Amniotic stem cell (primary cell): ENCODE data around the gene COQ10A.
A peak's percentile ranks its signal among the peaks of the same experiment; 100 is the strongest.
"Not testable (repeated sequence)": the region's sequence is repeated elsewhere in the genome, so short reads cannot be mapped to it uniquely, and the experiment has no call there.

Source experiments
- DNase-seq: peaks from one replicate; lab custom pipeline; 2025; lab: John Stamatoyannopoulos, UW

COQ10A gene

DNA sequence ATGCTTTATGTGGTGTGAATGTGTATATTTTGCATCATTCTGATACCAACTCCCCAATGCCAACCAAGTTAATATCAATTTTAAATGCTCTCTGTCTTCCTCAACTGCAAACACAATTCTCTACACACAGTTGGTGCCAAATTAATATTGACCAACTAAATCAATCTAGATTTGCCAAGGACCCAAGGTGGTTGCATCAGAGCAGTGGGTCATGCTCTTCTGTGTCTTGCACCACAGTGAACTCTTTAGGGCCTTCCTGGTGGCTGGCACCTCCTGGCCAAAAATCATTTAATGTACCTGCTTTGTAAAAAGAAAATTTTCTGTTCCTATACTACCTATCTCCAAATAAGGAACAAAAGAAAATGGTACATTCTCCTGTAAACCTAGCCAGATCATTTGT is 14.1 kb downstream of the COQ10A start:
- no peak for DNase-seq

DNA sequence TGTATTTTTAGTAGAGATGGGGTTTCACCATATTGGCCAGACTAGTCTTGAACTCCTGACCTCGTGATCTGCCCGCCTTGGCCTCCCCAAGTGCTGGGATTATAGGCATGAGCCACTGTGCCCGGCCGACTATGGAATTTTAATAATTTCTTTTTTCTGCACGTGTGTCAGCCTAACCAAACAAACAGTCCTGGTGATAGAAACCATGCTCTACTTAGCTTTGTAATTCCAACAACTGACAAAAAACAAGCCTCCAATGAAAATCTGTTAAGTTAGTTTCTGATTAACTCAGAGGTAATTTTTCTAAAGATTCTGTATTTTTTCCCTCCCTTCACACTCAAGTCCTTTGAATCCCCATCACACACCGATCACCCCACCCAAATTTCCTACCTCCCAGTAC is 15.3 kb downstream of the COQ10A start:
- no peak for DNase-seq

DNA sequence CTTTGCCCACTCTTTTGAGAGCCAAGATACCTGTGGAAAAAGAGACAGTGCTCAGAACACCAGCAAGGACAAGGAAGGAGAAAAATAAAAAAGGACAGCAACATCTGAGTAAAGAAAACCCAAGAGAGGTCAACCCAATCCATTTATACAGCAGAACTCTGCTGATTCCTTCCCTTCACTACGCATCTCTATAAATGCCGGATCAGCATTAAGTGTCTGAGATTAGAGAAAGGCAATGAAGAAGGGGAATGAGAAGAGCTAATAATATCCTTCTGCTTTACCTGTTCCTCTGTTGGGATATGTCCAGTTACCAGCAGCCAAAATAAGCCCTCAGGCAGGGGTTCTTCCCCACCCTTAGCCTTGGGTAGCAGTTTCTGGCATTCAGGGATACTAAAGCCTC is 15.8 kb downstream of the COQ10A start:
- no peak for DNase-seq

DNA sequence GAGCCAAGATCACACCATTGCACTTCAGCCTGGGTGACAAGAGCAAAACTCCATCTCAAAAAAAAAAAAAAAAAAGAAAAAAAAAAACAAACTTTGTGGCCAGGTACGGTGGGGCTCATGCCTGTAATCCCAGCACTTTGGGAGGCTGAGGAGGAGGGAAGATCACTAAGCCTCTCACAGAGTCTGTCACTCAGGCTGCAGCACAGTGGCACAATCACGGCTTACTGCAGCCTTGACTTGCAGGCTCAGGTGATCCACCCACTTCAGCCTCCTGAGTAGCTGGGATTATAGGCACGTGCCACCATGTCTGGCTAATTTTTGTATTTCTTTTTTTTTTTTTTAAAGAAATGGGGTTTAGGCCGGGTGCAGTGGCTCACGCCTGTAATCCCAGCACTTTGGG is 17.5 kb downstream of the COQ10A start:
- not testable (repeated sequence) for DNase-seq

DNA sequence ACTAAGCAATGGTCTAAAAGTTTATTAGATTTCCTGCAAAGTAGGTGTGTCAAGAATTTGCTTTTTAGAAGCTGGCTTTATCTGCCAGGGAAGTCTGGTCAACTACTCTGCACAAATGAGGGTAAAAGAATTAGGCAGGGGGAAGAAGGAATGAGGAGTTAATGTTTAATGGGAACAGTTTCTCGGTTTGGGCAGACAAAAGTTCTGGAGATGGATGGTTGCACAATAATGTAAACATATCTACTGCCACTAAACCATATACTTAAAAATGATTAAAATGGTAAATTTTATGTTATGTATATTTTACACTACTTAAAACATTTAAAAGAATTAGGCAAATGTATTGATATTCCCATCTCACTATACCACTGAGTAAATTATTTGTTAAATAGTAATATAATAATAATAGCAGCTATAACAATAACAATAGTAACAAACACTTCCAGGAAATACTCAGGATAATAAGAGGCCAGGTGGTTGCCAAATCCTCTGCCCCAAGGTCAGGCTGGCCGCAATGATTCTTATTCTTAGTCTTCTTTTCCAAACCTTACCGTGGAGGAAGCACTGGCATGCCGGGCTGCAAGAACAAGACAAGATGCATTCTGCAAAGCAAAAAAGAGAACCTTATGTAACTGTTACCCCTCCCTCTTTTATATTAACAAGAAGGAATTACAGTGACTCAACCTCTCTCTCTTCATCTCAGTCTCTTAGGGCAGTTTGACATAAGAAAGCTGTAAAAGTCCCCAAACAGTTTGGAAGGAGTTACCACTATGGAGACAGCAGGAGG is 19.5 kb downstream of the COQ10A start:
- DNase-seq: no peak

DNA sequence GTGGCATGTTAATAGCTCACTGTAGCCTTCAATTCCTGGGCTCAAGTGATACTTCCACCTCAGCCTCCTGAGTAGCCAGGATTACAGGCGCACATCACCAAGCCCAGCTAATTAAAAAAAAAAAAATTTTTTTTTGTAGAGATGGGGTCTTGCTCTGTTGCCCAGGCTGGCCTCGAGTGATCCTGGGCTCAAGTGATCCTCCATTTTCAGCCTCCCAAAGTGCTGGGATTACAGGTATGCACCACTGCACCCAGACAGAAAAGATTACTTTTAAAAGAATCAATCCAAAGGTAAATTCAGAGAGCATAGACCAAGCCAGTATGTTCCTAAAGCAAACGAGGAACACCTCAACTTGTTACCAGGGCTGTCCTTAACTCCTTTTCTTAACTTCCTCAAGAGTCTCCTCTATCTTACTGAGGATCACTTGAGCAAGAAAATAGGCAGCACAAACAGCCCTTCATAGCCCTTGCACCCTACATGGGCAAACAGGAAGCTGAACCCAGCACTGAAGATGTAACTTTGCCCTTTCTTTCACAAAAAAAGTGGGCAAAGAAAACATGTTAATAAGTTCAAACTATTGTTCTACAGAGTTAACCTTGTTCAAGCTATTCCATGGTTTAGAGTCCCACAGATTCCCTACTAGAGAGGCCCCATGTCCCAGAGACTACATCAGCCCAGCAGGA is 22.1 kb downstream of the COQ10A start:
- no peak for DNase-seq

DNA sequence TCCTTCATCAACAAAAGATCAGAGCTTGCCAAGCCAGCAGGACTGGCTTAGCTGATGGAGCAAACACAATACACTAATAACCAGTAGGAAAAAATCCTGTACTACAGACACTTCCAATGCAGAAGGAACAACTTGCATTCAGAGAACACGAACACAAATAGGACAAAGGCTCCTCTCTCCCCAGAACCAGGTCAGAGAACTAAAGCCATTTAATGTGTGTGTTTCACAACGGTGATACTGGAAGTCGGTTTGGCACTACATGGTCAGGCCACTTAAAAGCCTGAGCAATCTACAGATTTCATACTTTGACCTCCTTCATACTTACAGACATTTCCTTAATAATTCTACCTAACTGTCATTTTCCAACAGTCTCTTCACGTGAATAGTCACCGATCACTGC is 27.1 kb downstream of the COQ10A start:
- DNase-seq: no peak

DNA sequence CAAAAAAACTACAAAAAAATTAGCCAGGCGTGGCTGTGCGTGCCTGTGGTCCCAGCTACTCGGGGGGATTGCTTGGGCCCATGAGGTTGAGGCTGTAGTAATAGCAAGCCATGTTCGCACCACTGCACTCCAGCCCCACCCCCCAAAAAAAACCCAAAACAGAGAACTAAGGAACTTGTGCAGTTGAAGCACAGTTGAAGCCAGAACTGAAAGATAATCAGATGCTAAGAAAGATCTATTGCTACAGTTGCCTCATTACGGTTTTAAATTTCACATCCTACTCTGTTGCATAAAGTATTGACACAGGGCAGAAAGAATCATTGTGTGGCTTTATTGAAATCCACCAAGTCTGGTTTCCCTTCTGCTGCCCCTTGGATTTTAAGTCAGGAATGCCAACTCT is 29.6 kb downstream of the COQ10A start:
- no peak for DNase-seq

DNA sequence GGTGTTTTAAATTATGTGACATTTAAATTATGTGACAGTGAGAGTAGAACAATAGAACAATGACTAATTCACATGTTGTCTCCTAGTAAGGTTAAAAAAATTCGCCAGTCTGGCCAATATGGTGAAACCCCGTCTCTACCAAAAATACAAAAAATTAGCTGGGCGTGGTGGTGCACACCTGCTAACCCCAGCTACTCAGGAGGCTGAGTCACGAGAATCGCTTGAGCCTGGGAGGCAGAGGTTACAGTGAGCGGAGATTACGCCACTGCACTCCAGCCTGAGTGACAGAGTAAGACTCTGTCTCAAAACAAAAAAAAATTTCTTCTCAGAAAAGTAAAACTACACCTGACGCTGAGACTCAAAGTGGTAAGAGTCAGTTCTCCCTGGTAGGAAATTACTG is 30.7 kb downstream of the COQ10A start:
- DNase-seq: no peak

DNA sequence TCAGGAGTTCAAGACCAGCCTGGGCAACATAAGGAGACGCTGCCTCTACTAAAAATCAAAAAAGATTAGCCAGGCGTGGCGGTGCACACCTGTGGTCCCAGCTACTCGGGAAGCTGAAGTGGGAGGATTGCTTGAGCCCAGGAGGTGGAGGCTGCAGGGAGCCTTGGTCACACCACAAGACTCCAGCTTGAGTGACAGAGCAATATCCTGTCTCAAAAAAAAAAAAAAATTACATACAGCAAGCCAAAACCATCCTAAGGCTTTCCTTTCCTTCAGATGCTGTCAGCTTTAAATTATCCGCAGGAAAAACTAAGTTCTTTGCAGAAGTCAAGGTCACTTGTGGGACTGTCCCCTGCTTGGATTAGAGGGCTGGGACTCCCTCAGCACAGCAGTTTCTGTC is 32.1 kb downstream of the COQ10A start:
- no peak for DNase-seq

DNA sequence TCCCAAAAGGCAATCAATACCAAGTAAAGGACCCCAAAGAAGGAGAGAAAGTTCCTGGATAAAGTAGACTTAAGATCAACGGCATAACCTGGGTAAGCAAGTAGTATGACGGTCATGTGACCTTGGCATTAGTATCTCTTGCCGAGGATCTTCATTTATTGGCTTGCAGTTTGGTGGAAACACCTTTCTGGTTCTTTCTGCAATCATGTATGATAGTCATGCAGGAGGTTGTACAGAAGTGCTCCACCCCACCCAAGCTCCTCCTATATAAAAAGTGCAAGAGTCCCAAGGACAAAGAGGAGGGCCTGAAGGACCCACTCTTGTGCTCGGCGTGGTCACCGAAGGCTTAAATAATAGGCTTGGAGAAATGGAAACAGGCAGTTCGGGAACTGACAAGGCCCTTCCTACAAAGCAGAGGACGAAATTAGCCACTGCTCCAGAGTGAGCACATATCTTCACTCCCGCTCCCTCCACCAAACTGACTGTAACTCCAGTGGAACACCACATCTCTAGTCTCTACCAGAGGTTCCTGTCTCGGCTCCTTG is 32.6 kb downstream of the COQ10A start:
- no peak for DNase-seq

DNA sequence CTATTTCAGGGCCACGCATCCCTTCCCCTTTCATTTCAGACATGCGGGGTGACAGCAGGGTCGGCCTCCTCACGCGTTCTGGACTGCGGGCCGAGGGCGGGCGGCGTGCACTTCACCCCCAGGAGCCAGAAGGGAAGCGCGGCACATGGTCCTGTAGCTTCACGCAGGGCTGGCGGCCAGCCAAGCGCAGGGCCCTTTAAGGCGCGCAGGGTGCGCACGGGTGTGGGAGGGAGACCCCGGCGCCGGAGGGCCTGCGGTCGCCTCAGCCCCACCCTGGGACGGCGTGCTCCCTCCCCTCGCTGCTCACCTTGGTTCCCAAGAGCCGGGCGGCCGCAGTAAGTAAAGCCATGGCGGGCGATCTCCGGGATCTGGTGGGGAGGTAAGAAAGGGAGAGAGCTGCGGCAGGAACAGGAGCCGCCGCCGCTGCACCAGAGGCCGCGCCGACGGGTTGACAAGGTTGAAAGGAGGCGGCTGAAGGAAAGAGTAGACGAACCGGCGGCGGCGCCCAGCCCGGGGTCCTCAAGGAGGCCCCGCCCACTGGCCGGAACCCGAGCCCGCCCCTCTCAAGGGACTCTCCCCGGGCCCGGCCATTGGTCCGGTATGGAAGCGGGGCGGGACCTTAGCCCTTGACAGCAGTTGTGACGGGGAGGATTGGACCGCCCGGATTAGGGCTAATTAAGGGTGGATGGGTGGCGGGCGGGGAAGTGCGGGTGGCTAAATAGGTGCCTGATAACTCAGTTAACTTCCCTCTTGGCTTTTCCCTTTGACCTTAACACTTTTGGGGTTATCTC is 33.3 kb downstream of the COQ10A start, which contains the start of gene CS:
CS (minus strand) TSS at position 478 of the 791 bp plus-strand sequence; CDS start at position 349, 129 bp downstream.
- peak; percentile 97 for DNase-seq

DNA sequence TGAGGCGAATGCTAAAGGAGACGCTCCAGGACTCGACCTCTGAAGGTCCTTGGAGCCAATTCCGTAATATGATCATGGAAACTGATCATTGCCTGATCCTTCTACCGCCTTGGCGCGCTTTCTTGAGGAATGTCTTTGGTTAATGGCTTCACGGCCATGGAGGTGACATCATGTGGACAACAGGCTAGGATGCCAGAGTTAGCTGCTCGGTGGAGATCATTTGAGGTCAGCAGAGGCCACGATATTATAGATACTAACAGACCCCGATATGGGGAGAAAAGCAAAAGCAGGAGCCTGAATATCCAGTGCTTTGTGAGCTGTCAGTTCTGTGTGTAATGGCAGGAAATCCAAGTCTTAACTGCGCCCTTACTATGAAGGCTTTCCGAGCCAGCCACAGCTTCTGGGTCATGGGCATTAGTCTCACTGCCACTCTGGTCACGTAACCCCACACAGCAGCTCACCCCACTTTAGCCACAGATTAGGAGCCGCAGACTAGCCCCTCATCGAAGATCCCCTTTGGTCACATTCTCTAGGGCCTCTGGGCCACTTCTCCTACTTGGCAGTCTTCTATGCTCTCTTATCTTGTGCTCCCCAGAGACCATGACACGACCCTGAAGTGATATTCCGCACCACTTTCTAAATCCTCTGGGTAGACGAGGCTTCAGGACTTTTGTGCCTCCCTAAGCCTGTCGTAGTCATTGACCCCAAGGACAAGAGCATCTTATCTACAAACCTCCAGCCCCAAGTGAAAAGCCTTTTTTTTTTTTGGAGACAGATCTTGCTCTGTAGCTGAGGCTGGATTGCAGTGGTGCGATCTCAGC is 34.1 kb downstream of the COQ10A start:
- no peak for DNase-seq

DNA sequence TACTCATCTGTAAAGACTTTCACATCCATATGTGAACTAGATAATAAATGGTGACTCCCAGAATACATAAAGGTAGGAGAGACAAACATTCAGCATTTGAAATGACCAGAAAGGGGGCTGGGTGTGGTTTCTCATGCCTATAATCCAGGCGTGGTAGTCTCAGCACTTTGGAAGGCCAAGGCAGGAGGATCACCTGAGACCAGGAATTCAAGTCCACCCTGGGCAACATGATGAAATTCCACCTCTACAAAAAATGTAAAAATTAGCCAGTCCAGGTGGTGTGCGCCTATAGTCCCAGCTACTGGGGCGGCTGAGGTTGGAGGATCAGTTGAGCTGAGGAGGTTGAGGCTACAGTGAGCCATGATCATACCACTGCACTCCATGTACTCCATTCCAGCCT is 37.5 kb downstream of the COQ10A start:
- no peak for DNase-seq

DNA sequence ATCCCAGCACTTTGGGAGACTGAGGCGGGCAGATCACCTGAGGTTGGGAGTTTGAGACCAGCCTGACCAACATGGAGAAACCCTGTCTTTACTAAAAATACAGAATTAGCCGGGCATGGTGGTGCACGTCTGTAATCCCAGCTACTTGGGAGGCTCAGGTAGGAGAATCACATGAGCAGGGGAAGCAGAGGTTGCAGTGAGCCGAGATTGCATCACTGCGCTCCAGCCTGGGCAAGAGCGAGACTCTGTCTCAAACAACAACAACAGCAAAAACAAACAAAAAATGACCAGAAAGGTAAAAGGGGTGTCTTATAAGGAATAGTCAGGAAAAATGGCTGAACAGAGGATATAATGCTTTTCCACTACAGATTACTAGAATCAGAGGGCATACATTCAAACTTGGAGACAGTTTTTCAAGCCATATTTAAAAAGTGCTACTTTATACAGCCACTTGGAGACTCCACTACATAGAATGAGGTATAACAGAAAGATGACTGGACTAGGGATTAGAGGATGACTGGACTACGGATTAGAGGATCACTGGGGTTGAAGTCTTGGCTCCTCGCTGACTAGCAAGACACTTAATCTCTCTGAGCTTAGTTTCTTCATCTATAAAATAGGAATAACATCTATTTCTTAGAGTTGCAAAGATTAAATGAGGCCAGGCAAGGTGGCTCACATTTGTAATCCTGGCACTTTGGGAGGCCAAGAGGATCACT is 38.3 kb downstream of the COQ10A start:
- no peak for DNase-seq

DNA sequence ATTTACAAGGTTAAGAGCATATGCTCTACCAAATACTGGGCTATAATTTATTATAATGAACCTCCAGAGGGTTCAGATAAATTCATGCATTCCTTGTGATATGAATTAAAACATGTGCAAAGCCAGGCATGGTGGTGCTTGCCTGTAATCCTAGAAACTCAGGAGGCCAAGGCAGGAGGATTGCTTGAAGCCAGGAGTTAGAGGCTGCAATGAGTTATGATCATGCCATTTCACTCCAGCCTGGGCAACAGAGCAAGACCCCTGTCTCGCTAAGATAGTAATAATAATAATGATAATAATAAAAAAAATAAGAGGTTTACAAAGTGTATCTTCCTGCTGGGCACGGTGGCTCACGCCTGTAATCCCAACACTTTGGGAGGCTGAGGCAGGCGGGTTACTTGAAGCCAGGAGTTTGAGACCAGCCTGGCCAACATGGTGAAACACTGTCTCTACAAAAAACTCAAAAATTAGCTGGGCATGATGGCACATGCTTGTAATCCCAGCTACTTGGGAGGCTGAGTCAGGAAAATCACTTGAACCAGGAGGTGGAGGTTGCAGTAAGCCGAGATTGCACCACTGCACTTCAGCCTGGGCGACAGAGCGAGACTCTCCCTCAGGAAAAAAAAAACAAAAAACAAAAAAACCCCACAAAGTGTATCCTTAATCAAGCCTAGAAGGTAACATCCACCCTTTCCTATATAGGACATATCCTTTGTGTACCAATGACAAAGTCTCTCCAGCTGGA is 40.7 kb downstream of the COQ10A start:
- DNase-seq: no peak

DNA sequence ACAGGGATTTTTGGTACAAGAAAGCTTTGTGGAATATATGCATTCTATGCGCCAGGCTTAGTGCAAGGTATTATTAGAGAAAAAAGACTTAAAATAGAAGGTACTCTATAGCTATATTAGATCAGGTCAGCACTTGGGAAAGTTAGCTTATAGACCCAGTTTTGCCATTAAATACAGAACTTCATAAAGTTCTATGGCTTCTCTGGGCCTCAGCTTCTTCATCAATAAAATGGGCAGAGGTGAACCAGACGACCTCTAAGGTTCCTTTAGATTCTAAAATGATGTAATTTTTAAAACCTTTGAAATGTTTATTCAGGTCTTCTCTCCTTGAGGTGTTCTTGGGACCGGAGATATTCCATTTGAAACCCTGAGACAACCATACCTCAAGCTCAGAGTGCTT is 42.0 kb downstream of the COQ10A start:
- no peak for DNase-seq

DNA sequence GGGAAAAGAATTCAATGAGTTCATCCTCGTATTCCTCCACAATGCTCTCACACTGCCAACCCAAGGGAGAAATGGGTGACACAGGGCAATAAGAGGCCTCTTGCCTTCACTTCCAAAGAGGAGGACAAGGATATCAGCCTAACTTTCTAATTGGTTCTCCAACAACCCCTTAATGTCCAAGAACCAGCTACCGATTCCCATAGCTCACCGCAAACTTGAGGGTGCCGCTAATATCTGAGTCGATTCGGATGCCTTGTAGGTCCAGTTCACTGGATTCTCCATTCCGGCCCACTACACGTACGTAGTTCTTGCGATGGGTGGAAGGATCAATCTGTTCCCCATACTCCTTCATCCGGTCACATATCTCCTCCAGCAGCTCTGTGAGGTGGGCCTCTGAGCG is 44.3 kb downstream of the COQ10A start:
- DNase-seq: no peak

DNA sequence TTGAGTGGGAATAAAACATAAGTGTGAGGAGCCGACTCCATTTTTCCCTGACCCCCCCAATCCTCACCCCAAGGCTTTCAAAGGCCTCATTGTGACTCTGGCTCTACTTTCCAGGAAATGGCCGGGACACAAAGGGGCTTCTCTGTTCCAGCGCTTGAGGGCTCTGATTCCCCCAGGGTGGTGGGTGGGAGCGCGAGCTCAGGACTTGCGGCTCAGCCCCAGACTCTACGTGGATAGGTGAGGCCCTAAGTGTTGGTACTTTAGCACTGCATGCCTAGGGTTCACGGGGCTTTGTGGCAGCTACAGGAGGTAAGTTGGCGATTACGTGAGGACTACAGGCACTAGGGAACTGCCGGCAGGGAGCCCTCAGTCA is 48.5 kb downstream of the COQ10A start:
- DNase-seq: no peak
